COLO668 (cell line): Measurements from ENCODE around the gene SCAND1.
"Not testable (repeated sequence)": the region's sequence is repeated elsewhere in the genome, so short reads cannot be mapped to it uniquely, and the experiment has no call there.

Source experiments
- DNase-seq: peaks from one replicate; lab custom pipeline; 2025; ENCODE audit not compliant: unreplicated experiment; lab: John Stamatoyannopoulos, UW

The SCAND1 gene

DNA sequence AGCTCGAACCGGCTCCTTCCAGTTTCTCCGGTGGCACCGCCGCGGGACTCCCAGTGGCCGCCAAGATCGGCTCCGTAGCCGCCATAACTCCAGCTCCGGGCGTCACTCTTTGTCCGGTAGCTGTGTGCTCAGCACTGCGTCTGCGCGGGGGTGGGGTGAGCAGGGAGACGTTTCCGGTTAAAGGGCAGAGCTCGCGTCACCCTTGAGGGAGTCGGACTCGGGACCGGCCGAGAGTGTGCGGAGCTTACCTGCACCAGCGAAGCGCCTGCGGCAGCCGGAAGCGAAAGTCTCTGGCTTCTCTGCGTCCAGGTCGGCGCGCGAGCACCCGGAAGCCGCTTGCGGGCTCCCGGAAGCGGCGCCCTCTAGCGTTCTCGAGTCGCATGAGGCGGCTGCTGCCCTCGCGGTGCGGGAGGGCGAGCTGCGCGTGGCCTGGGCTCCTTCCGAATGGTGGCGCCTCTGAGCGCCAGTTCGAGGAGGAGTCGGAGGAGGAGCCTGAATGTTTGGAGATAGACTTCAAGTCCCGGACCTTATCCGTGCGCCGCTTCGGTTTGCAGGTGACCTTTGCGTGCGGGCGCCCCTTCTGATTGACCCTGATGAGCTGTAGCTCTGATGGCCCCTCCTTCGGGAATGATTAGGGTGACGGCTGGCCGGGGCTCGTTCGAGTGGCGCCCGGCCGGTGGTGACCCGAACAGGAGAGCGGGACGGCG lies at the start of gene SCAND1:
TSS of gene SCAND1 (minus strand) at position 303 of the 707 bp plus-strand sequence. CDS start at position 85, 218 bp downstream.
- peak; percentile 99 for DNase-seq

DNA sequence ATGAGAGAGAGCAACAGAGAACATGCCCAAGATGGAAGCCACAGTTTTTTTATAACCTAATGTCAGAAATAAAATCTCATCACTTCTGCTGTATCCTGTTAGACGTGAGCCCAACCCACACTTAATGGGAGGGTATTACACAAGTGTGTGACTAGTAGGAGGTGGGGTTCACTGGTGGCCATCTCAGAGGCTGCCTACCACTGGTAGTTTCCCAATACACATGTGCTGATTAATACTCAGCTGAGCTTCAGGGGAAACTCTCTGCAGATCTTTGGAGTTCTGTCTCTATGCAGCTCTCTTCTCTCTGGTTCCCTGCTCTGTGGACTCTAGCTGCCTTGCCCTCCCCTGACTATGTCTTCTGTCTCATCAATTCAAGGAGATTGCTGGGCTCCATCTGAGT lies 49.7 kb upstream of the SCAND1 start:
- no peak for DNase-seq

DNA sequence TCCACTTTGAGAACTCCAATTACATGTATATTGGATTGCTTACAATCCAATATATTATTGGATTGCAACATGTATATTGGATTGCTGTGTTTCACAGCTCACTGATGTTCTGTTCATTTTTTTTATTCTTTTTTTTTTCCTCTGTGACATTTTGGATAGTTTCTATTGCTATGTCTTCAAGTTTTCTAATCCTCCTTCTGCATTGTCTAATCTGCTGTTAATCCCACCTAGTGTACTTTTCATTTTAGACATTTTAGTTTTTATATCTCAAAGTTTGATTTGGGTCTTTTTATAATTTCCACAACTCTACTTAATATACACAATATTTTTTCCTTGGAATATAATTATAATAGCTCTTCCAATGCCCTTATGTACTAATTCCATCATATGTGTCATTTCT lies 48.6 kb upstream of the SCAND1 start:
- no peak for DNase-seq

DNA sequence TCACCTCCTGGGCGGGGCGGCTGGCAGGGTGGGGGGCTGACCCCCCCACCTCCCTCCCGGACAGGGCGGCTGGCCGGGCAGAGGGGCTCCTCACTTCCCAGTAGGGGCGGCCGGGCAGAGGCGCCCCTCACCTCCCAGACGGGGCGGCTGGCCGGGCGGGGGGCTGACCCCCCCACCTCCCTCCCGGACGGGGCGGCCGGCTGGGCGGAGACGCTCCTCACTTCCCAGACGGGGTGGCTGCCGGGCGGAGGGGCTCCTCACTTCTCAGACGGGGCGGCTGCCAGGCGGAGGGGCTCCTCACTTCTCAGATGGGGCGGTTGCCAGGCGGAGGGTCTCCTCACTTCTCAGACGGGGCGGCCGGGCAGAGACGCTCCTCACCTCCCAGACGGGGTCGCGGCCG lies 47.0 kb upstream of the SCAND1 start:
- not testable (repeated sequence) for DNase-seq

DNA sequence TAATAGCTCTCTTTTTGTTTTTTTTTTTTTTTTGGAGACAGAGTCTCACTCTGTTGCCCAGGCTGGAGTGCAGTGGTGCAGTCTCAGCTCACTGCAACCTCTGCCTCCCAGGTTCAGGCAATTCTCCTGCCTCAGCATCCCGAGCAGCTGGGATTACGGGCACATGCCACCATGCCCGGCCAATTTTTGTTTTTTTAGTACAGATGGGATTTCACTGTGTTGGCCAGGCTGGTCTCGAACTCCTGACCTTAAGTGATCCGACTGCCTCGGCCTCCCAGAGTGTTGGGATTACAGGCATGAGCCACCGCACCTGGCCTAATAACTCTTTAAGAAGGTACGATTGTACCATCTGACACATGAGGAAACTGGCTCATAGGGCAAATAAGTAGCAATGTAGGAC lies 42.2 kb upstream of the SCAND1 start:
- DNase-seq, result not testable (repeated sequence)

DNA sequence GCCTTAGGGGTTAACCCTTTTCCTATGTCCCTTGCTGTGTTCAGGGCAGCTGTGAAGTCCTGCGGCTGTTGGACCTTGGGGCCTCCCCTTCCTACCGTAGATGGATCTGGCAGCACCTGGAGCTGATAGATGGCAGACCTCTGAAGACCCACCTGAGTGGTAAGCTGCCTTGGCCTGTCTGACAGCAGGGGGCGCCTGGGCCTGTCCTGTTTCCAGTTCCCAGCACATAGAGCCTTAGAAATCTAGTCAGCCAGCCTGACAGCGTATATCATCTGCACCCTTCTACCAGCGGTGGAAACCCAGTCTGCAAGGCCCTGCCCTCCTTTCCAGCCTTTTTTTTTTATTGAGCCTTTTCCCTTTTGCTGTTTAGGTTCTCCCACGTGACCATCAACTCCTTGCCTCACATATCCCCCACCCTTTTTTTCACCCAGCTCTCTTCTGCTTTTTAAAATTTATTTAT lies 40.7 kb upstream of the SCAND1 start:
- peak; percentile 86 for DNase-seq

DNA sequence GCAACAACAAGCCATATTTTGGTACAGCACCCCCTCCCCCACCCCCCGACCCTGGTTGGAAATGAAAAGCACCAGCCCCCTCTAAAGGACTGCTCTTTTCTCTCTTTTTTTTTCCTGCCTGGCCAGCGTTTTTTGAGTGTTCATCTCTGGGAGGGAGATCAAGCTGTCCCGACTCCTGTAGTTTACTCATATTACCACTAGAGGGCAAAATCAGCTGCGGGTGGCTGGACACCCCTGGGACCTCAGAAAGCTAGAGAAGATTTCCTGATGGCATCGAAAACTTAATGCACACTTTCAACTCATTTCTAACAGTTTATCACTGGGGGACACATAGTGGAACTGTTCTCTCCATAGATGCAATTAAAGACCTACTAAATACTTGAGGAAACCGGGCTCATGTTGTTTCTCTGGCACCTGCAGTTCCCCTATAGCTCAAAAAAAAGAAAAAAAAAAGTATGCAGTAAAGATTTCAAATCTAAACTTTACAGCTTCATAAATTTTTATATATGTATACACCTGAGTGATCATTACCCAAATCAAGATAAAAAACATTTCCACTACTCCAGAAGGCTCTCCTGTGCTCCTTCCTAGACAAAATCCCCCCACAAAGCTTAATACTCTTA lies 38.5 kb upstream of the SCAND1 start:
- peak; percentile 45 for DNase-seq

DNA sequence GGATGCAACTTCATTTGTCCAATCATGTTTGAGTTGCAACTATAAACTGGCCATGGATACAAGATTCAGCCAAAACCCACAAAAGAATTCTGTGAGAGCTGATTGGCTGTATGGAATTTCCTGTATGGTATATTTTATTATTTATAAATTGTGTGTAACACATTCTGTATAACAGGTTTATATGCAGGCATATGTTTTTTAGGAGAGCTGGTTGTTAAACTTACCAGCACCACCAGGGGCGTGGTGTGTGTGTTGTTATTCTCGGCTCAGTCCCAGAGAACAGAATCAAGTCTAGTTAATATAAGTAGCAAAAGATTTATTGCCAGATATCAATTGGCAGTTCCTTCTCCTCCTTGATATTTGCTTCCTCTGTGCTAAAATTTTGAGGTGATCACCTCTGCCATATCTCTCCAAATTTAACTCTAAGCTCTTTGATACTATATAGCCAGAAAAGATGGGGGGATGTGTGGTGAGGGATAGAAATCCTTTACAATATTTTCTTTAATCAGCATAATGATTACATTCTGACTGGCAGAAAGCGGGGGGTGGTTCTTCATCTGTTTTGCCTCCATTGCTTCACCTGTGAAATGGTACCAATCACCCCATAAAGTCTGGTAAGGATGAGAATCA lies 37.0 kb upstream of the SCAND1 start:
- DNase-seq, result peak; percentile 25

DNA sequence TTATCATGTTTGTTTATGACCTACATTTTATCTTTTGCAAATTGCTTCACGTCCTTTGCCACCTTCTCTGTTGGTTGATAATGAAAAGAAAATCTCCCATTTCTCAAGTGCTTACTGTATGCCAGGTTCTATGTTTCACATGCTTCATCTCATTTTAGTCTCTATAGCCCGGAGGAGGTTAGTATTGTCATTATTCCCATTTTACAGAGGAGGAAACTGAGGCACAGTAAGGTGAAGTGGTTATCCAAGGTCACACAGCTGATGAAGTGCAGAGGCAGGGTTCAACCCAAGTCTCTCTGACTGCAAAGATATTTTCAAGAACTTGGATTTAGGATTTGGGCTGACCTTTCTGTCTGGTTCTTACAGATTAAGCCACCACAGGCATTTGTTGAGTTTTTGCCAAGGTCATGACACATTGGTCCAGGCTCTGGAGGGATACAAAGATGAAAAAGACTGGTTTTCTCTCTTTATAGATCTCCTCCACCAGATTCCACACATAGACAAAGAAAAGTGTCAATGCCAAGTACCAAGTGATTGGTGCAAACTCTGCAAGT lies 34.7 kb upstream of the SCAND1 start:
- DNase-seq, result no peak

DNA sequence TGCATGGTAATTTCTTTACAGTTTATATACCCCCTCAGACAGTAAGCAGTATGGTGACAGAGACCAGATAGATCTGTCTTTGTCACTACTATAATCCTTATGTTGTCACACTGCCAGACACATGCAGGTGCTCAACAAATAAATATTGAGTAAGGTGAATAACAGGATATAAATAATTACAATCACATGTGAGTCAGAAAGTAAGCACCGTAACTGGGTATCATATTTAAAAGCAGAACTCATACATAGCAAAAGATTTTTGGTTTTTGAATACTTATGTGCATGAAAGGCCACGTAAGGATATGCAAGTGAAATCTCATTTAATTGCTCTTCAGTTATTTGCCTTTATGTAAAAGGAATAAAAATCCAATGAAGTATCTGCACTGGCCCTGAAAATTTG lies 31.5 kb upstream of the SCAND1 start:
- DNase-seq, result no peak

DNA sequence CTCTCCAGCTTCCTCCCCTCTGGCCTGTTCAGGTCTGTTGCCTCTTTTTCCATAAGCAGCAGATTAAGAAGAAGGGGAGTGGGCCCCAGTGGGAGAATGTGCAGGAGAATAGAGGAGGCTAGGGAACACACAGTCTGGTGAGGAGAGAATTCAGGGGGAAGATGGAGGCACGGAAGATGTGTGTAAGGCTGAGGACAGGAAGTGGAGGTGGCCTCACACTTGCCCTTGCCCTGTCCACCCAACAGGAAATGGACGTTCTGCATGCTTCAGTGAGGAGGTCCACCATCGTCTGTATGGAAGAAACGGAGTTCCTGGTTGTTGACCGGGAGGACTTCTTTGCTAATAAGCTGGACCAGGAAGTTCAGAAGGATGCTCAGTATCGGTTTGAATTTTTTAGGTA lies 30.1 kb upstream of the SCAND1 start:
- DNase-seq, result no peak

DNA sequence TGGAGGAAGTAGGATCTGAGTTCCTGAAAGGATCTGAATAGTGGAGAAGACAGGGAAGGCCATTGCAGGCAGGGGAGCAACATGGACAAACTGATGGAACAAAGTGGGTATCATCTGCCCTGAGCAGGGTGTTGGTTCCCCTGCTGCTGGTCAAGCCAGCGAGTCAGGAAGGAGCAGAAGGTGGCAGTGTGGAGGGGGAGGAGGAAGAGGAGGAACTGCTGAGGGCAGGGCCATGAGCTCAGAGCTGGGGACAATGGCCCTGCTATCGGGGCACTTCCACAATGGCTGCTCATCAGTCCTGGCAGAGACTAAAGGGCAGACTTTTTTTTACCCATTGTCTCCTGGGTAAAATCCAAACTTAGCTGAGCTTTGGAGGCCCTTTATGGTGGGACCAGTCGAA lies 27.7 kb upstream of the SCAND1 start:
- DNase-seq, result no peak

DNA sequence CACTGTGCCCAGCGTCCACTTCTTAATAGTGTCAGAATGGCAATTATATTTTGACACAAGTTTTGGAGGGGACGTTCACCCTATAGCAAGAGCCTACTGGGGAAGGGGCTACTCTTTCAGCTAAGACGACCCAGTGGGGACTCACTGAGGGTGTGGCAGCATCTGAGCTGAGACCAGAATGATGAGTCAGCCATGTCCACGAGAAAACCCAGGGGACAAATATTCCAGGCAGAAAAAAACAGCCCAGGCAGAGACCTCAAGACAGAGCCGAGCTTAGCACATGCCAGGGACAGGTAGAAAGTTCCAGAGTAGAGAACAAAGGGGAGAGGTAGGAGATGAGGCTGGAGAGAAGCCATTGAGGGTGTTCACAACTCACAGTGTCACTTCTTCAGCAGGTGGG lies 25.2 kb upstream of the SCAND1 start:
- no peak for DNase-seq

DNA sequence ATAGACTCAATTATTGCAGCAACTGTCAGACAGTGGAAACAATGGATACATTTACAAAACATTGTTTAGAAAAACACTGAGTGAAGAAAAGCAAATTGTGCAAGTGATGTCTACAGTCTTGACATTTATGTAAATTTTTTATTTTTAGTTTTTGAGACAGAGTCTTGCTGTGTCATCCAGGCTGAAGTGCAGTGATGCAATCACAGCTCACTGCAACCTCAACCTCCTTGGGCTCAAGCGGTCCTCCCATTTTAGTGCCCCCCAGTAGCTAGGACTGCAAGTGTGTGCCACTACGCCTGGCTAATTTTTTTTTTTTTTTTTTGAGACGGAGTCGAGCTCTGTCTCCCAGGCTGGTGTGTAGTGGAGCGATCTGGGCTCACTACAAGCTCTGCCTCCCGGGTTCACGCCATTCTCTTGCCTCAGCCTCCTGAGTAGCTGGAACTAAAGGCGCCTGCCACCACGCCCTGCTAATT lies 23.8 kb upstream of the SCAND1 start:
- no peak for DNase-seq

DNA sequence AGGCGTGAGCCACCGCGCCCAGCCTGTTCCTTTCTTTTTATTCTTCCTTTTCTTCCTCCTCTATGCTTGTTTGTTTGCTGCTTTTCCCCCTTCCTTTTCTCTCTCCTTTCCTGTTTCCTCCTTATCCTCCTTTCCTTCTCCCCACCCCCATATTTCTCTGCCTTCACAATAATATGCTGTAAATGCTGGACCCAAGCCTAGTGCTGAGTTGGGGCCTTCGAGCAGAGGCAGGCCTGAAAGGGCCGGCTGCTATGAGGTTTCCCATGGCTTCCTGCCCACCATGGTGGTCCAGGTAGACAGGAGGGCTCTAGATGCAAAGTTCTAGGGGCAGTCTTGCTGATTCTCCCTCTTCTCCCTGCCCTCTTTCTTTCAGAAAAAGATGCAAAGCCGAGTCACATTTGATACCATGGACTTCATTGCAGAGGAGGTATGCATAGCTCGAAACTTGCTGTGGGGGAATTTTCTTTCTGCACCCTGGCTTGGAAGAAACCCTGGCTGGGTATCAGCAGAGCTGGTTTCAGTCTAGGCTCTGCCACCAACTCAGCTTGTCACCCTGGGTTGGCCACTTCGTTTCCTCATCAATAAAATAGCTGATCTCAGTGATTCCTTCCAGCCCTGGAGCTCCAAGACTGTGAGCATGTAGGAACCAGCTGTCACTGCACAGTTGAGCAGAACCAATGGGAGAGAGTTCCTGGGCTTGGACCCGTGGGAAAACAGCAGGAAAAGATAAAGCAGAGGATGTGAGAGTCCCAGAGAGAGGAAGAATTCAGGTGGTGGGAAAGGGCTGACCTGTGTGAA lies 21.5 kb upstream of the SCAND1 start:
- DNase-seq, result no peak

DNA sequence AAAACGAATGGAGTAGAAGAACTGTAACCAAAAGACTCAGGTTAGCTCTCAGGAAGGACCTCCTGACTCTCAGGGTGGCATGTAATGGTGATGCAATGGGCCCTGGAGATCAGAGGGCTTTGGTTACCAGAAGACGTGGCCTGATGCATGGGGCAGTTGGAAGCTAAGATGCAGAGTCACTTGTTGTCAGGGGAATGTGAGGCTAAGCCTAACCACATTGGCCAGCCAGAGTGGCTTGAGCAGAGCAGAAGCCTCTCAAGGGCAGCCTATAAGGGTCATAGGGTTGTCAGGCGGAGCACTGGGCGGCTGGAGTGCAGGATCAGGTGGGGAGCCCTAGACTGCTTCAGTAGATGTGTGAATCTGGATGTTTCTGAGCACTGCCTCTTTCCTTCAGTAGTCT lies 20.0 kb upstream of the SCAND1 start:
- DNase-seq, result no peak

DNA sequence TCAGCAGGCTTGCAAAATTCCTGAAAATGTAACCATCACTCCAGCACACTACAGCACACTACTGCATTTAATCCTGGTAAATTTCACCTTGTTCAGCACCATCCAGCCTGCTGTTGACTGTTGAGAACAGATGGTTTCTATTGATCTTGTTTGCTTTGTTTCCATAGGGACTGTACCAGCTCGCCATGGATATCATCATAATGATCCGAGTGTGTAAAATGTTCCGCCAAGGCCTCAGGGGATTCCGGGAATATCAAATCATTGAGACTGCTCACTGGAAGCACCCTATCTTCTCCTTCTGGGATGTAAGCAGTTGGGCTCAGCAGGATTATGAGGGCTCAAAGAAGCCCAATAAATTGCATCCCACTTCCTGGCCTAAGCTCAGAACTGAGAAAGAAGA lies 18.2 kb upstream of the SCAND1 start:
- DNase-seq, result peak; percentile 49

DNA sequence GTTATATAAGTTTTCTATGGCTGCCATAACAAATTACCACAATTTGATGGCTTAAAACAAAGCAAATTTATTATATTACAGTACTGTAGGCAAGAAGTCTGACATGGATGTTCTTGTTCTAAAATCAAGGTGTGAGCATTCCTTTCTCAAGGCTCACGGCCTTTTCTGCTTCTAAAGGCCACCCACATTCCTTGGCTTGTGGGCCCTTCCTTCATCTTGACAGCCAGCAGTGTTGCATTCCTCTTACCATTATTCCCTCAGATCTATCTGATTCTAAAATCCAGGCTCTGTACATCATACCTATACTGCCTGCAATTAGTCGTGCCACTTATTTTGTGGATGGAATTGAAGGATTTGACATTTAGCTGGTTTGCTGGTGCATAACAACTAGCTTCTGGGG lies 17.7 kb upstream of the SCAND1 start:
- no peak for DNase-seq

DNA sequence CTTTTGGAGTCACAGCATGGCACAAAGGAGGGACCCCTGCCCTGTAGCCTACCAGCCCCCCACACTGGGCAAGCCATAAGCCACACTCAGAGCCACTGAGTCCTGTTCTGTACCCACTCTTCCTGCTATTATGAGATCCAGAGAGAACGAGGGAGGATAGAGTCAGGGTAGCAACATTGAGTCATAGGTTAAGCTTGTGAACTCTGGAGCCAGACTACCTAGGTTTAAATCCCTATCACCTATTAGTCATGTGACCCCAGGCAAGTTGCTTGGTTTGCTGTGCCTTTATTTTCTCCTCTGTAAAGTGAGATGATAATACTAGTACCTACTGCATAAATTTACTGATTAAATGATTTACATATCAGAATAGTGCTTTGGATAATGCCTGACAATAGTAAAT lies 14.6 kb upstream of the SCAND1 start:
- no peak for DNase-seq

DNA sequence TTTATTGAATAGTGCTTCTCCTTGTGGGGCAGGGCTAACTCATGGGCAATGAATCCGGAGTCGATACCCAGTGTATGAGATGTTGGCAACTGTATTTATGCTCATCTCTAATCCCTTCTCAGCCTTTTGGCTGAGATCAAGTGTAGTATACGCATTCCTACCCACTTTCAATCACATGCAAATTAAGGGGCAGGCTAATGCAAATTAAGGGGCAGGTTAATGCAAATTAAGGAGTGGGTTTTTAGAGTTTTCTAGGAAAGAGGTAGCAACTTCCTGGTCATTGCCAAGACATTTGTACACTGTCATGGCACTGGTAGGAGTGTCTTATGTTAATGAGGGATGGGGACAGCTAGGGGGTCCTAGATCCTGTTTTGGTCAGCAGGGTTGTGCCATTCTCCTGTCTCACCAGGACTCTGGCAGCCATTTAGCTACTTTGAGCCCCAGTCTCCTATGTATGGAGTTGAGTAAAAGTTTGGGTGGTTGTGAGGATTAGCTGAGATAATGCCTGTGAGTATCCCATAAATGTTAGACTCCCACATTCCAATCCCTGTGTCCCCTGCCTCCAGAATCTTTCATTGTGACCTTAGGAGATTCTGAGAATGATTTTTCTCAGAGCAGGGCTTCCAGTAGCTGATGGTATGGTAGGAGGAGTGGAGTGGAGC lies 13.8 kb upstream of the SCAND1 start, which contains the start of gene CNBD2:
TSS of gene CNBD2 (plus strand) at position 612 of the 662 bp plus-strand sequence. CDS start 173 bp downstream, outside the sequence.
- DNase-seq, result no peak
